Nephron (organoid): ENCODE data around the gene CACNA1C.

ENCODE experiments used
- H3K27ac Mint-ChIP-seq, 3 experiments: 2 replicates each; pipeline ENCODE4 v1.8.0; 2020; ENCODE audit warnings: mixed read lengths in 3 of 3, mild to moderate bottlenecking in 2 of 3, moderate library complexity in 1 of 3
- H3K27me3 Mint-ChIP-seq: 2 replicates; pipeline ENCODE4 v1.8.0; 2021; ENCODE audit warnings: low read depth, mild to moderate bottlenecking, moderate library complexity, mixed read lengths
- H3K36me3 Mint-ChIP-seq: 2 replicates; pipeline ENCODE4 v1.8.0; 2020; ENCODE audit warnings: low read depth, mixed read lengths
- H3K4me1 Mint-ChIP-seq: 2 replicates; pipeline ENCODE4 v1.8.0; 2020; ENCODE audit warnings: mixed read lengths
- H3K4me3 Mint-ChIP-seq, 3 experiments: 2 replicates each; pipeline ENCODE4 v1.8.0; 2020; ENCODE audit warnings: mild to moderate bottlenecking in 3 of 3, mixed read lengths in 3 of 3, moderate library complexity in 2 of 3
- H3K9me3 Mint-ChIP-seq: 2 replicates; pipeline ENCODE4 v1.8.0; 2020; ENCODE audit warnings: mixed read lengths
- TF ChIP-seq, protein P1 (sequence below), 3 experiments: fragments of 200-600 bp; sonication (generic); IDR thresholded peaks; one replicate each; pipeline ENCODE4 v1.5.0; 2021; ENCODE audit warnings: antibody characterized with exemption in 3 of 3; ENCODE audit not compliant: unreplicated experiment in 3 of 3

CACNA1C gene

DNA sequence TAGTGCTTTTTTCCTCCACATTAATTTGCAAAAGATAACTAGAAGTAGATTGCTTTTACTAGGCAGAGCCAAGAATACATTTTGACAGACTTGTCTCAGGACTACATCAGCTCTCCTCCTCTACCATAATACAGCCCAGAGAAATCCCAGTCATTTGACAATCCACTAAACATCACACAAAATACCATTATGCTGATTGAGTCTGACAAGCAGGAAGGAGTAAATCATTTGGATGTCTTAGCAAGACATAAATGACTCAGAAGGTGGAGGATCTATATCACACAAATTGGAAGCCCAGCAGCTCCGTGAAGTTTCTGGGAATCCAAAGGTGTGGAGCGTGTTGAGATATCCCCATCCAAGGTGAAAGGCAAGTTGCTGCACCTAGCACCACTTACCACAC lies 666.6 kb downstream of the CACNA1C start:
- no peaks in the 10 kb centered on the region for H3K9me3 Mint-ChIP-seq
- no peaks in the 10 kb centered on the region for H3K36me3 Mint-ChIP-seq
- no peaks in the 10 kb centered on the region for H3K4me1 Mint-ChIP-seq
- TF ChIP-seq, protein P1, sequence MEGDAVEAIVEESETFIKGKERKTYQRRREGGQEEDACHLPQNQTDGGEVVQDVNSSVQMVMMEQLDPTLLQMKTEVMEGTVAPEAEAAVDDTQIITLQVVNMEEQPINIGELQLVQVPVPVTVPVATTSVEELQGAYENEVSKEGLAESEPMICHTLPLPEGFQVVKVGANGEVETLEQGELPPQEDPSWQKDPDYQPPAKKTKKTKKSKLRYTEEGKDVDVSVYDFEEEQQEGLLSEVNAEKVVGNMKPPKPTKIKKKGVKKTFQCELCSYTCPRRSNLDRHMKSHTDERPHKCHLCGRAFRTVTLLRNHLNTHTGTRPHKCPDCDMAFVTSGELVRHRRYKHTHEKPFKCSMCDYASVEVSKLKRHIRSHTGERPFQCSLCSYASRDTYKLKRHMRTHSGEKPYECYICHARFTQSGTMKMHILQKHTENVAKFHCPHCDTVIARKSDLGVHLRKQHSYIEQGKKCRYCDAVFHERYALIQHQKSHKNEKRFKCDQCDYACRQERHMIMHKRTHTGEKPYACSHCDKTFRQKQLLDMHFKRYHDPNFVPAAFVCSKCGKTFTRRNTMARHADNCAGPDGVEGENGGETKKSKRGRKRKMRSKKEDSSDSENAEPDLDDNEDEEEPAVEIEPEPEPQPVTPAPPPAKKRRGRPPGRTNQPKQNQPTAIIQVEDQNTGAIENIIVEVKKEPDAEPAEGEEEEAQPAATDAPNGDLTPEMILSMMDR (IDR thresholded peaks at IDR 0.05; ENCODE audit: unreplicated experiment in 3 of 3), result no peak
- no peak overlapping the region for H3K4me3 Mint-ChIP-seq
- H3K27ac Mint-ChIP-seq, result no peak overlapping the region
- H3K27me3 Mint-ChIP-seq, result peaks cover 52% of the 10 kb centered on the region

- Mint-ChIP-seq H3K27me3 (peaks cover 51% of the 10 kb centered on the region), H3K9me3 (no peaks in the 10 kb centered on the region), H3K36me3 (no peaks in the 10 kb centered on the region), H3K4me3 (no peak overlapping the region), H3K27ac (no peak overlapping the region), H3K4me1 (no peaks in the 10 kb centered on the region)
- TF ChIP-seq, protein P1 (IDR thresholded peaks at IDR 0.05; ENCODE audit: unreplicated experiment in 3 of 3), result no peak
These were observed 670.0 kb downstream of the CACNA1C start for GRCh38 chr12:2722806-2723205.

GRCh38 chr12:2732290-2732689 lies 679.5 kb downstream of the CACNA1C start:
- H3K27ac Mint-ChIP-seq, result no peak overlapping the region
- peaks cover 13% of the 10 kb centered on the region for H3K4me1 Mint-ChIP-seq
- H3K4me3 Mint-ChIP-seq, result no peak overlapping the region
- TF ChIP-seq, protein P1 (IDR thresholded peaks at IDR 0.05; ENCODE audit: unreplicated experiment in 3 of 3), result no peak
- H3K36me3 Mint-ChIP-seq, result no peaks in the 10 kb centered on the region
- H3K9me3 Mint-ChIP-seq, result peaks cover 6% of the 10 kb centered on the region
- peaks cover 85% of the 10 kb centered on the region for H3K27me3 Mint-ChIP-seq

DNA sequence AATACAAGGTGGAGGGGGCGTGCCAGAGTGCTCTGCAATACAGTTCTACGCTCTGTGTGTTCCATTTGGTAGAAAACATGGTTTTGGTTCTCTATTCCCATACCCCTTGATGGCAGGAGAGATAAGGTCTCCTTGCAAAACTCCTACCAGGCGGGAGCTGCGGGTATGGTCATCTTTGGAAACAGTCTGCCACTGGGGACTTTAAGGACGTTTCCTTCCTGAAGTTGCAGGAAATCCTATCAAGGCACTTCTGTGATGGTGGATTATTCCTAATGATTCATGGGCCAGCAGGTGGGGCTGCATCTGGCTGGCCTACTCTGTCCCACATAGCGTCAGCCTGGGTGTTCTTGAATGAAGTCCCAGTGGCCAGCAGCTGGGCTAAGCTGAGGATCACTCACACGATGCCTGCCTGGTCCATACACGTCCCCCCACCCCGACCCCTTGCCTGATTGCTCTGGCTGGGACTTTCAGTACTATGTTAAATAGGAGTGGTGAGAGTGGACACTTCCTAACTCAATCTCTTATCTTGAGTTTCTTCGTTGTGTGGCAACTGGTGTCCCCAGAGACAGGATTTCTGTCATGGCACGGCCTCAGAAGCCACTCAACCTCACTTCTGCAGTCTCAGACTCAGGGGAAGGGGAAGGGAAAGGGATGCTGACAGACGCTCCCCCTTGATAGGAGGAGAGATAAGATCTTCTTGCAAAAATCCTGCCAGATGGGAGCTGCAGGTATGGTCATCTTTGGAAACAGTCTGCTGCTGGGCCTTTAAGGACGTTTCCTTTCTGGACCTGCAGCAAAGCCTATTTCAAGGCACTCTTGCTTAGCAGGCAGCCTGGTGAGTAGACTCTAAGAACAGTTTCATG lies 680.9 kb downstream of the CACNA1C start:
- H3K27ac Mint-ChIP-seq, result no peak overlapping the region
- H3K4me3 Mint-ChIP-seq, result no peak overlapping the region
- H3K4me1 Mint-ChIP-seq, result peaks cover 13% of the 10 kb centered on the region
- TF ChIP-seq, protein P1 (IDR thresholded peaks at IDR 0.05; ENCODE audit: unreplicated experiment in 3 of 3), result no peak
- peaks cover 6% of the 10 kb centered on the region for H3K9me3 Mint-ChIP-seq
- H3K27me3 Mint-ChIP-seq, result peaks cover 84% of the 10 kb centered on the region
- H3K36me3 Mint-ChIP-seq, result no peaks in the 10 kb centered on the region

- Mint-ChIP-seq H3K9me3 (no peaks in the 10 kb centered on the region), H3K27me3 (peaks cover 83% of the 10 kb centered on the region), H3K4me1 (peaks cover 13% of the 10 kb centered on the region), H3K27ac (no peak overlapping the region), H3K36me3 (no peaks in the 10 kb centered on the region), H3K4me3 (no peak overlapping the region)
- TF ChIP-seq, protein P1 (IDR thresholded peaks at IDR 0.05; ENCODE audit: unreplicated experiment in 3 of 3), result no peak
These were observed 682.6 kb downstream of the CACNA1C start for GRCh38 chr12:2735432-2735831.
